MM.1S (cell line): ENCODE results near the gene WIPF2.

Experiments
- DNase-seq: peaks from one replicate; pipeline ENCODE4 v3.0.0-alpha.2; 2015
- H2AFZ ChIP-seq: fragments of 300-600 bp; sonication (generic); 2 replicates; pipeline ENCODE4 v1.6.0; 2016; ENCODE audit warnings: antibody characterized with exemption, low read length
- H3F3A ChIP-seq: fragments of 300-600 bp; sonication (generic); 2 replicates; pipeline ENCODE4 v1.6.1; 2016; ENCODE audit warnings: mild to moderate bottlenecking, antibody characterized with exemption, low read length, moderate library complexity, mixed read lengths; ENCODE audit not compliant: insufficient read depth
- H3K27ac ChIP-seq: fragments of 300-600 bp; sonication (generic); 2 replicates; pipeline ENCODE4 v1.5.1; 2016; ENCODE audit warnings: mild to moderate bottlenecking, low read length
- H3K27me3 ChIP-seq: fragments of 300-600 bp; sonication (generic); replicated peaks from 2 replicates; pipeline ENCODE4 v1.6.0; 2016; ENCODE audit warnings: low read length; ENCODE audit not compliant: insufficient read depth
- H3K36me3 ChIP-seq: fragments of 300-600 bp; sonication (generic); replicated peaks from 2 replicates; pipeline ENCODE4 v1.6.1; 2016; ENCODE audit warnings: mild to moderate bottlenecking, low read length, mixed read lengths; ENCODE audit not compliant: insufficient read depth
- H3K4me1 ChIP-seq: fragments of 300-600 bp; sonication (generic); 2 replicates; pipeline ENCODE4 v1.6.1; 2016; ENCODE audit warnings: low read length, mixed read lengths
- H3K4me2 ChIP-seq: fragments of 300-600 bp; sonication (generic); 2 replicates; pipeline ENCODE4 v1.6.0; 2016; ENCODE audit warnings: low read depth, low read length
- H3K4me3 ChIP-seq: fragments of 300-600 bp; sonication (generic); 2 replicates; pipeline ENCODE4 v1.5.1; 2016; ENCODE audit warnings: low read length, mixed read lengths
- H3K79me2 ChIP-seq: fragments of 300-600 bp; sonication (generic); 2 replicates; pipeline ENCODE4 v1.6.1; 2016; ENCODE audit warnings: mixed run types, low read length, mixed read lengths
- H3K9ac ChIP-seq: fragments of 300-600 bp; sonication (generic); 2 replicates; pipeline ENCODE4 v1.6.1; 2016; ENCODE audit warnings: low read length, mixed read lengths
- H3K9me2 ChIP-seq: fragments of 300-600 bp; sonication (generic); replicated peaks from 2 replicates; pipeline ENCODE4 v1.6.1; 2016; ENCODE audit warnings: mild to moderate bottlenecking, low read length, mixed read lengths; ENCODE audit not compliant: insufficient read depth
- H3K9me3 ChIP-seq: fragments of 300-600 bp; sonication (generic); replicated peaks from 2 replicates; pipeline ENCODE4 v1.6.1; 2016; ENCODE audit warnings: mild to moderate bottlenecking, low read length, mixed read lengths; ENCODE audit not compliant: insufficient read depth
- H4K20me1 ChIP-seq: fragments of 300-600 bp; sonication (generic); 2 replicates; pipeline ENCODE4 v1.6.1; 2016; ENCODE audit warnings: mild to moderate bottlenecking, low read length, moderate library complexity, mixed read lengths; ENCODE audit not compliant: insufficient read depth
- CTCF ChIP-seq: fragments of 300-600 bp; sonication (generic); IDR thresholded peaks from 2 replicates; pipeline ENCODE4 v1.5.1; 2016; ENCODE audit warnings: antibody characterized with exemption, low read length, mixed read lengths
- EZH2 ChIP-seq: fragments of 300-600 bp; sonication (generic); optimal IDR thresholded peaks from 2 replicates; pipeline ENCODE3; 2017; ENCODE audit warnings: low read depth, mild to moderate bottlenecking, antibody characterized with exemption, low read length, mixed read lengths
- EZH2phosphoT487 ChIP-seq: fragments of 300-600 bp; sonication (generic); IDR thresholded peaks from 2 replicates; pipeline ENCODE4 v1.6.1; 2018; ENCODE audit warnings: antibody characterized with exemption, low read length

The WIPF2 gene

GRCh38 chr17:40328386-40328766, 109.3 kb downstream of the WIPF2 start:
- Histone ChIP-seq H3K27me3 (no peaks in the 10 kb centered on the region), H3K79me2 (peaks cover 98% of the 10 kb centered on the region), H3K4me1 (peaks cover 46% of the 10 kb centered on the region), H2AFZ (no peak overlapping the region), H3K4me2 (no peak overlapping the region), H3K4me3 (no peak overlapping the region), H3K36me3 (peaks cover 6% of the 10 kb centered on the region), H3K9me3 (no peaks in the 10 kb centered on the region), H3K9ac (no peak overlapping the region), H3K27ac (no peak overlapping the region), H4K20me1 (peaks cover 48% of the 10 kb centered on the region), H3K9me2 (no peaks in the 10 kb centered on the region), H3F3A (peaks cover 26% of the 10 kb centered on the region)
- no peak for DNase-seq
- TF ChIP-seq EZH2phosphoT487 (no peak), CTCF (no peak), EZH2 (no peak)

GRCh38 chr17:40329839-40330794, 111.0 kb downstream of the WIPF2 start:
- no peak overlapping the region for H2AFZ ChIP-seq
- peaks cover 14% of the 10 kb centered on the region for H3F3A ChIP-seq
- H3K27ac ChIP-seq: no peak overlapping the region
- TF ChIP-seq EZH2 (no peak), EZH2phosphoT487 (no peak), CTCF (no peak)
- no peak overlapping the region for H3K4me2 ChIP-seq
- H4K20me1 ChIP-seq: peaks cover 62% of the 10 kb centered on the region
- no peak overlapping the region for H3K4me3 ChIP-seq
- peaks cover 100% of the 10 kb centered on the region for H3K79me2 ChIP-seq
- H3K27me3 ChIP-seq: no peaks in the 10 kb centered on the region
- H3K4me1 ChIP-seq: peaks cover 31% of the 10 kb centered on the region
- no peaks in the 10 kb centered on the region for H3K9me2 ChIP-seq
- H3K9ac ChIP-seq: no peak overlapping the region
- peaks cover 6% of the 10 kb centered on the region for H3K36me3 ChIP-seq
- H3K9me3 ChIP-seq: no peaks in the 10 kb centered on the region
- no peak for DNase-seq

- Histone ChIP-seq H3K27ac (no peak overlapping the region), H3K27me3 (no peaks in the 10 kb centered on the region), H3K4me1 (peaks cover 22% of the 10 kb centered on the region), H4K20me1 (peaks cover 62% of the 10 kb centered on the region), H3K36me3 (peaks cover 6% of the 10 kb centered on the region), H3K4me3 (no peak overlapping the region), H2AFZ (no peak overlapping the region), H3K9me3 (no peaks in the 10 kb centered on the region), H3K79me2 (peaks cover 100% of the 10 kb centered on the region), H3K9me2 (no peaks in the 10 kb centered on the region), H3K9ac (no peak overlapping the region), H3F3A (peaks cover 6% of the 10 kb centered on the region), H3K4me2 (no peak overlapping the region)
- TF ChIP-seq EZH2phosphoT487 (no peak), CTCF (no peak), EZH2 (no peak)
- no peak for DNase-seq
Measured at GRCh38 chr17:40330850-40331470, 111.9 kb downstream of the WIPF2 start.
